Liver (tissue), 9 donors: ENCODE measurements around the gene SLC35G2. TPM values are rescaled to one million over a fixed set of nuclear protein-coding genes. Genes with fewer than 3 reads are reported as not detected.

ENCODE experiments used
- DNase-seq: peaks from one replicate; pipeline ENCODE4 v3.0.0-alpha.2; 2017; ENCODE audit warnings: low spot score
- H3K27ac ChIP-seq, 2 donors: one replicate each; pipeline ENCODE4 v1.7.0; 2013; ENCODE audit warnings: inconsistent platforms in 2 of 2, low read length in 2 of 2, control low read depth in 1 of 2, low read depth in 1 of 2, mild to moderate bottlenecking in 1 of 2
- H3K27me3 ChIP-seq, 4 donors: one replicate each; pipeline versions ENCODE4 v1.6.1 to v1.7.0; 2013; ENCODE audit warnings: low read length in 3 of 4, inconsistent platforms in 1 of 4, mild to moderate bottlenecking in 1 of 4, moderate library complexity in 1 of 4; ENCODE audit not compliant: control insufficient read depth in 4 of 4, insufficient read depth in 4 of 4
- H3K36me3 ChIP-seq, 4 donors: one replicate each; pipeline versions ENCODE4 v1.6.1 to v1.7.0; 2013; ENCODE audit warnings: low read length in 3 of 4, mild to moderate bottlenecking in 3 of 4, low read depth in 1 of 4, moderate library complexity in 1 of 4; ENCODE audit not compliant: control insufficient read depth in 4 of 4, insufficient read depth in 3 of 4
- H3K4me1 ChIP-seq, 4 donors: one replicate each; pipeline versions ENCODE4 v1.6.1 to v1.7.0; 2013; ENCODE audit warnings: low read length in 3 of 4, mild to moderate bottlenecking in 3 of 4, moderate library complexity in 1 of 4; ENCODE audit not compliant: control insufficient read depth in 4 of 4, insufficient read depth in 4 of 4
- H3K4me3 ChIP-seq, 3 donors: one replicate each; pipeline versions ENCODE4 v1.6.1 to v1.7.0; 2013; ENCODE audit warnings: low read length in 3 of 3, control low read depth in 1 of 3, low read depth in 1 of 3, mild to moderate bottlenecking in 1 of 3
- H3K9ac ChIP-seq, 2 donors: one replicate each; pipeline ENCODE4 v1.7.0; 2013; ENCODE audit warnings: low read length in 2 of 2, mild to moderate bottlenecking in 2 of 2, moderate library complexity in 2 of 2, control low read depth in 1 of 2, low read depth in 1 of 2
- H3K9me3 ChIP-seq, 4 donors: one replicate each; pipeline versions ENCODE4 v1.6.1 to v1.7.0; 2013; ENCODE audit warnings: low read length in 3 of 4; ENCODE audit not compliant: control insufficient read depth in 4 of 4
- ATF3 ChIP-seq: IDR thresholded peaks from 2 replicates; pipeline ENCODE4 v1.6.1; 2016; ENCODE audit warnings: antibody characterized with exemption
- CTCF ChIP-seq: fragments of 150-350 bp; IDR thresholded peaks from 2 replicates; pipeline ENCODE4 v1.5.1; 2017; ENCODE audit warnings: improper control_type of control experiment, low read depth, low read length; ENCODE audit not compliant: missing input control
- EGR1 ChIP-seq, 2 donors: IDR thresholded peaks; 2 replicates each; pipeline ENCODE4 v1.6.1; 2016 to 2018; ENCODE audit warnings: antibody characterized with exemption in 2 of 2, low read depth in 2 of 2
- FOXA1 ChIP-seq: IDR thresholded peaks from 2 replicates; pipeline ENCODE4 v1.6.1; 2016; ENCODE audit warnings: antibody characterized with exemption
- FOXA2 ChIP-seq: IDR thresholded peaks from 2 replicates; pipeline ENCODE4 v1.6.1; 2016; ENCODE audit warnings: antibody characterized with exemption
- GABPA ChIP-seq, 2 donors: IDR thresholded peaks in 1 of 2; conservative IDR thresholded peaks in 1 of 2; 2 replicates each; pipeline ENCODE4 v1.6.1; 2016; ENCODE audit warnings: antibody characterized with exemption in 2 of 2, mild to moderate bottlenecking in 1 of 2, moderate library complexity in 1 of 2
- HNF4G ChIP-seq: IDR thresholded peaks from 2 replicates; pipeline ENCODE4 v1.6.1; 2016; ENCODE audit warnings: antibody characterized with exemption
- JUND ChIP-seq, 2 donors: IDR thresholded peaks; 2 replicates each; pipeline ENCODE4 v1.6.1; 2016; ENCODE audit warnings: antibody characterized with exemption in 2 of 2
- NR2F2 ChIP-seq: IDR thresholded peaks from 2 replicates; pipeline ENCODE4 v1.6.1; 2016; ENCODE audit warnings: antibody characterized with exemption
- RAD21 ChIP-seq, 2 donors: IDR thresholded peaks; 2 replicates each; pipeline ENCODE4 v1.6.1; 2016; ENCODE audit warnings: antibody characterized with exemption in 2 of 2, mild to moderate bottlenecking in 2 of 2
- RXRA ChIP-seq, 2 donors: IDR thresholded peaks; 2 replicates each; pipeline ENCODE4 v1.6.1; 2017 to 2018; ENCODE audit warnings: antibody characterized with exemption in 2 of 2, mild to moderate bottlenecking in 1 of 2
- SP1 ChIP-seq: IDR thresholded peaks from 2 replicates; pipeline ENCODE4 v1.6.1; 2018; ENCODE audit warnings: antibody characterized with exemption, mild to moderate bottlenecking
- TAF1 ChIP-seq: conservative IDR thresholded peaks from 2 replicates; pipeline ENCODE4 v1.6.1; 2016; ENCODE audit warnings: antibody characterized with exemption, mild to moderate bottlenecking
- YY1 ChIP-seq: IDR thresholded peaks from 2 replicates; pipeline ENCODE4 v1.6.1; 2016; ENCODE audit warnings: antibody characterized with exemption, mild to moderate bottlenecking
- WGBS: extraction: QIAGEN DNeasy Blood & Tissue Kit; methylation state at CpG from one replicate; pipeline ENCODE4 v1.1.7; 2013; 5-methylcytosine and 5-hydroxymethylcytosine counted together
- polyA plus RNA-seq, 2 donors: library from polyadenylated mRNA; stranded (reverse) in 1 of 2; unstranded in 1 of 2; fragments of 200-250 nt in 1 of 2; fragments of >200 nt in 1 of 2; fragmentation: Nextera tagmentation in 1 of 2; extraction: Ambion mirVana in 1 of 2; gene quantifications; one replicate each; pipeline versions ENCODE4 v1.2.1 to v1.2.3, GENCODE V29; 2013 to 2015
- total RNA-seq, 2 donors: library from RNA; depleted of rRNA; stranded (reverse); fragments of >200 nt; gene quantifications; one replicate each; pipeline ENCODE4 v1.2.3, GENCODE V29; 2014
- TF ChIP-seq, protein P1 (sequence below): IDR thresholded peaks from 2 replicates; pipeline ENCODE4 v1.6.1; 2016; ENCODE audit warnings: antibody characterized with exemption
- TF ChIP-seq, protein P2 (sequence below): IDR thresholded peaks from 2 replicates; pipeline ENCODE4 v1.6.1; 2016; ENCODE audit warnings: antibody characterized with exemption, mild to moderate bottlenecking
- donor health status: healthy.
- donor health status: healthy.
- donor health status: healthy.
- donor health status: healthy.
- donor health status: healthy.

Gene SLC35G2
- total and polyA plus RNA-seq, 4 donors: 0.51 to 1.2 (median 0.72) TPM

DNA sequence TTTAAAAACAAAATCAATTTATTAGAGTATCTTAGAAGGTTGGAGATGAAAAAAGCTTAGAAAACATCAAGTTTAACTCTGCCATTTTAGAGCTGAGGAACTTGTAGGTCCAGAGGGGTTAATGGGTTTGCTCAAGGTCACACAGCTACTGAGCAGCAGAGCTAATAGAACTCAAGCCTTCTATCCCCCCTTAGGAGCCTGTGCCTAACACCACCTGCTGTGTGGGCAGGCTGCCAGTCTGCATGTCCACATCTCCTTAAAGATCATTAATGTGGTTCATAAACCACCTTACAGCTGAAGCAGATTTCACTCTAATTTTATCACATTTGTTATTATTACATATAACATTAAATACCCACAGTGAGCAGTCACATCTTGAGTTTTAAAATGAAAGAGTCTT is 14.1 kb upstream of the SLC35G2 start (continued):
- TF ChIP-seq, protein P1, sequence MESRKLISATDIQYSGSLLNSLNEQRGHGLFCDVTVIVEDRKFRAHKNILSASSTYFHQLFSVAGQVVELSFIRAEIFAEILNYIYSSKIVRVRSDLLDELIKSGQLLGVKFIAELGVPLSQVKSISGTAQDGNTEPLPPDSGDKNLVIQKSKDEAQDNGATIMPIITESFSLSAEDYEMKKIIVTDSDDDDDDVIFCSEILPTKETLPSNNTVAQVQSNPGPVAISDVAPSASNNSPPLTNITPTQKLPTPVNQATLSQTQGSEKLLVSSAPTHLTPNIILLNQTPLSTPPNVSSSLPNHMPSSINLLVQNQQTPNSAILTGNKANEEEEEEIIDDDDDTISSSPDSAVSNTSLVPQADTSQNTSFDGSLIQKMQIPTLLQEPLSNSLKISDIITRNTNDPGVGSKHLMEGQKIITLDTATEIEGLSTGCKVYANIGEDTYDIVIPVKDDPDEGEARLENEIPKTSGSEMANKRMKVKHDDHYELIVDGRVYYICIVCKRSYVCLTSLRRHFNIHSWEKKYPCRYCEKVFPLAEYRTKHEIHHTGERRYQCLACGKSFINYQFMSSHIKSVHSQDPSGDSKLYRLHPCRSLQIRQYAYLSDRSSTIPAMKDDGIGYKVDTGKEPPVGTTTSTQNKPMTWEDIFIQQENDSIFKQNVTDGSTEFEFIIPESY: no peak

GRCh38 chr3:136805795-136806194 is 13.1 kb upstream of the SLC35G2 start:
- WGBS: 71% methylated on average over 3 of the region's 3 CpGs
- H3K27ac ChIP-seq: no peak overlapping the region
- no peaks in the 10 kb centered on the region for H3K36me3 ChIP-seq
- no peak overlapping the region for H3K4me3 ChIP-seq
- H3K9me3 ChIP-seq: no peaks in the 10 kb centered on the region
- no peak for TF ChIP-seq SP1
- TF ChIP-seq FOXA2: no peak
- TF ChIP-seq NR2F2: no peak
- no peak for TF ChIP-seq TAF1
- TF ChIP-seq FOXA1: no peak
- TF ChIP-seq RAD21 (IDR thresholded peaks at IDR 0.05): no peak
- no peak for TF ChIP-seq EGR1 (IDR thresholded peaks at IDR 0.05; ENCODE audit: low read depth in 2 of 2)
- no peak for TF ChIP-seq RXRA (IDR thresholded peaks at IDR 0.05)
- no peak for TF ChIP-seq YY1
- no peak for TF ChIP-seq CTCF
- TF ChIP-seq JUND (IDR thresholded peaks at IDR 0.05): no peak
- TF ChIP-seq, protein P1: no peak
- no peak for DNase-seq
- no peaks in the 10 kb centered on the region for H3K4me1 ChIP-seq
- H3K9ac ChIP-seq: no peak overlapping the region
- H3K27me3 ChIP-seq: no peaks in the 10 kb centered on the region

GRCh38 chr3:136811701-136812100 is 7.2 kb upstream of the SLC35G2 start:
- Histone ChIP-seq H3K4me1 (no peaks in the 10 kb centered on the region), H3K4me3 (no peak overlapping the region), H3K9me3 (peaks cover 0 to 5% (median 2%) of the 10 kb centered on the region in 4 donors), H3K27me3 (no peaks in the 10 kb centered on the region), H3K36me3 (no peaks in the 10 kb centered on the region), H3K27ac (no peak overlapping the region), H3K9ac (no peak overlapping the region)
- DNase-seq: no peak
- 86% methylated on average over 3 of the region's 3 CpGs for WGBS
- no peak for TF ChIP-seq YY1
- no peak for TF ChIP-seq GABPA (IDR thresholded peaks at IDR 0.05 in 1 of 2, conservative IDR thresholded peaks at IDR 0.05 in 1 of 2)
- no peak for TF ChIP-seq CTCF
- no peak for TF ChIP-seq FOXA1
- TF ChIP-seq RAD21 (IDR thresholded peaks at IDR 0.05): no peak
- no peak for TF ChIP-seq HNF4G
- no peak for TF ChIP-seq RXRA (IDR thresholded peaks at IDR 0.05)
- TF ChIP-seq, protein P2, sequence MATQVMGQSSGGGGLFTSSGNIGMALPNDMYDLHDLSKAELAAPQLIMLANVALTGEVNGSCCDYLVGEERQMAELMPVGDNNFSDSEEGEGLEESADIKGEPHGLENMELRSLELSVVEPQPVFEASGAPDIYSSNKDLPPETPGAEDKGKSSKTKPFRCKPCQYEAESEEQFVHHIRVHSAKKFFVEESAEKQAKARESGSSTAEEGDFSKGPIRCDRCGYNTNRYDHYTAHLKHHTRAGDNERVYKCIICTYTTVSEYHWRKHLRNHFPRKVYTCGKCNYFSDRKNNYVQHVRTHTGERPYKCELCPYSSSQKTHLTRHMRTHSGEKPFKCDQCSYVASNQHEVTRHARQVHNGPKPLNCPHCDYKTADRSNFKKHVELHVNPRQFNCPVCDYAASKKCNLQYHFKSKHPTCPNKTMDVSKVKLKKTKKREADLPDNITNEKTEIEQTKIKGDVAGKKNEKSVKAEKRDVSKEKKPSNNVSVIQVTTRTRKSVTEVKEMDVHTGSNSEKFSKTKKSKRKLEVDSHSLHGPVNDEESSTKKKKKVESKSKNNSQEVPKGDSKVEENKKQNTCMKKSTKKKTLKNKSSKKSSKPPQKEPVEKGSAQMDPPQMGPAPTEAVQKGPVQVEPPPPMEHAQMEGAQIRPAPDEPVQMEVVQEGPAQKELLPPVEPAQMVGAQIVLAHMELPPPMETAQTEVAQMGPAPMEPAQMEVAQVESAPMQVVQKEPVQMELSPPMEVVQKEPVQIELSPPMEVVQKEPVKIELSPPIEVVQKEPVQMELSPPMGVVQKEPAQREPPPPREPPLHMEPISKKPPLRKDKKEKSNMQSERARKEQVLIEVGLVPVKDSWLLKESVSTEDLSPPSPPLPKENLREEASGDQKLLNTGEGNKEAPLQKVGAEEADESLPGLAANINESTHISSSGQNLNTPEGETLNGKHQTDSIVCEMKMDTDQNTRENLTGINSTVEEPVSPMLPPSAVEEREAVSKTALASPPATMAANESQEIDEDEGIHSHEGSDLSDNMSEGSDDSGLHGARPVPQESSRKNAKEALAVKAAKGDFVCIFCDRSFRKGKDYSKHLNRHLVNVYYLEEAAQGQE: no peak
- TF ChIP-seq JUND (IDR thresholded peaks at IDR 0.05): no peak
- TF ChIP-seq, protein P1: no peak
- no peak for TF ChIP-seq ATF3
- no peak for TF ChIP-seq TAF1
